HepG2 (cell line): ENCODE results near the gene EPHB3.

Source experiments
- ARHGAP35 ChIP-seq: sonication (generic); formaldehyde crosslinking; IDR thresholded peaks from 2 replicates; pipeline ENCODE4 v1.9.0; 2022; ENCODE audit warnings: mild to moderate bottlenecking, inconsistent platforms, moderate library complexity, missing genetic modification reagents, borderline replicate concordance
- CREM ChIP-seq, 2 experiments: sonication (generic) in 1 of 2; formaldehyde crosslinking in 1 of 2; IDR thresholded peaks; 2 replicates each; pipeline versions ENCODE4 v1.4.0 to v1.6.1; 2016 to 2020; ENCODE audit warnings: antibody characterized with exemption in 1 of 2, mild to moderate bottlenecking in 1 of 2, missing genetic modification reagents in 1 of 2
- ELF4 ChIP-seq: sonication (generic); formaldehyde crosslinking; IDR thresholded peaks from 2 replicates; pipeline ENCODE4 v1.5.0; 2020; ENCODE audit warnings: missing genetic modification reagents, mild to moderate bottlenecking, moderate library complexity, borderline replicate concordance
- EZH2 ChIP-seq: conservative IDR thresholded peaks from 2 replicates; pipeline ENCODE4 v1.6.1; 2012; ENCODE audit warnings: mild to moderate bottlenecking, low read depth, low read length, moderate library complexity
- FOXA1 ChIP-seq, 2 experiments: fragments of 450-650 bp in 1 of 2; sonication (generic) in 1 of 2; formaldehyde crosslinking in 1 of 2; IDR thresholded peaks; 2 replicates each; pipeline versions ENCODE4 v1.4.0 to v1.6.1; 2016 to 2020; ENCODE audit warnings: missing genetic modification reagents in 1 of 2
- MLLT10 ChIP-seq: sonication (generic); formaldehyde crosslinking; IDR thresholded peaks from 2 replicates; pipeline ENCODE4 v1.4.0; 2020; ENCODE audit warnings: missing genetic modification reagents
- NFE2L2 ChIP-seq: fragments of 150-350 bp; IDR thresholded peaks from 2 replicates; pipeline ENCODE4 v1.6.1; 2014; ENCODE audit warnings: low read length
- PRMT3 ChIP-seq: sonication (generic); formaldehyde crosslinking; IDR thresholded peaks from 2 replicates; pipeline ENCODE4 v1.8.1; 2022; ENCODE audit warnings: low read depth, mild to moderate bottlenecking, moderate library complexity, missing genetic modification reagents, borderline replicate concordance
- SNAPC2 ChIP-seq: sonication (generic); formaldehyde crosslinking; IDR thresholded peaks from 2 replicates; pipeline ENCODE4 v1.8.1; 2022; ENCODE audit warnings: mild to moderate bottlenecking, missing genetic modification reagents
- ZNF263 ChIP-seq: sonication (generic); formaldehyde crosslinking; IDR thresholded peaks from 2 replicates; pipeline ENCODE4 v1.4.0; 2020; ENCODE audit warnings: missing genetic modification reagents
- TF ChIP-seq, protein P1 (sequence below): sonication (generic); formaldehyde crosslinking; IDR thresholded peaks from 2 replicates; pipeline ENCODE4 v1.4.0; 2020; ENCODE audit warnings: mild to moderate bottlenecking, missing genetic modification reagents
- TF ChIP-seq, protein P2 (sequence below): sonication (generic); formaldehyde crosslinking; IDR thresholded peaks from 2 replicates; pipeline ENCODE4 v1.5.0; 2020; ENCODE audit warnings: mild to moderate bottlenecking, missing genetic modification reagents
- TF ChIP-seq, protein P3 (sequence below): IDR thresholded peaks from 2 replicates; pipeline ENCODE4 v1.6.1; 2016
- TF ChIP-seq, protein P4 (sequence below): sonication (generic); formaldehyde crosslinking; IDR thresholded peaks from 2 replicates; pipeline ENCODE4 v1.4.0; 2020; ENCODE audit warnings: missing genetic modification reagents

DNA sequence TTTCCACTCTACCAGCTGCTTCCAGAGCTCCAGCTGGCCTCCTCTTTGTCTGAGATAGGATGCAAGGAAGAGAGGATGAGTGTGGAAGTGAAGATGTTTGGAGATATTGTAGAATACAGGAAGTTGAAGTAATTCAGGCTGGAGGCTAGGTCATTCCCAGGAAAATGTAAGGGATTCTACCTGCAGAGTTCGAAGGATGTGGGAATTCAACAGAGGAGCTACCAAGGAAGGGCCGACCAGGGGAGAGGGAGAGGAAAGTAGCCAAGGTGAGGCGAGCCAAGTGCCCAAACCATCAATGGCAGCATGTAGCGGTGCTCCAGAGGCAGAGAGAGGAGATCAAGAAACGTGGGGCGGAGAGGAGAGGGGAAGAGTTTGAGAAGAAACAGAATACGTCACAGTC is 49.0 kb upstream of the EPHB3 start:
- no peak for TF ChIP-seq ELF4 (CRISPR knock-in tag)
- TF ChIP-seq, protein P1, sequence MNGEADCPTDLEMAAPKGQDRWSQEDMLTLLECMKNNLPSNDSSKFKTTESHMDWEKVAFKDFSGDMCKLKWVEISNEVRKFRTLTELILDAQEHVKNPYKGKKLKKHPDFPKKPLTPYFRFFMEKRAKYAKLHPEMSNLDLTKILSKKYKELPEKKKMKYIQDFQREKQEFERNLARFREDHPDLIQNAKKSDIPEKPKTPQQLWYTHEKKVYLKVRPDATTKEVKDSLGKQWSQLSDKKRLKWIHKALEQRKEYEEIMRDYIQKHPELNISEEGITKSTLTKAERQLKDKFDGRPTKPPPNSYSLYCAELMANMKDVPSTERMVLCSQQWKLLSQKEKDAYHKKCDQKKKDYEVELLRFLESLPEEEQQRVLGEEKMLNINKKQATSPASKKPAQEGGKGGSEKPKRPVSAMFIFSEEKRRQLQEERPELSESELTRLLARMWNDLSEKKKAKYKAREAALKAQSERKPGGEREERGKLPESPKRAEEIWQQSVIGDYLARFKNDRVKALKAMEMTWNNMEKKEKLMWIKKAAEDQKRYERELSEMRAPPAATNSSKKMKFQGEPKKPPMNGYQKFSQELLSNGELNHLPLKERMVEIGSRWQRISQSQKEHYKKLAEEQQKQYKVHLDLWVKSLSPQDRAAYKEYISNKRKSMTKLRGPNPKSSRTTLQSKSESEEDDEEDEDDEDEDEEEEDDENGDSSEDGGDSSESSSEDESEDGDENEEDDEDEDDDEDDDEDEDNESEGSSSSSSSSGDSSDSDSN (CRISPR knock-in tag), result no peak
- TF ChIP-seq, protein P2, sequence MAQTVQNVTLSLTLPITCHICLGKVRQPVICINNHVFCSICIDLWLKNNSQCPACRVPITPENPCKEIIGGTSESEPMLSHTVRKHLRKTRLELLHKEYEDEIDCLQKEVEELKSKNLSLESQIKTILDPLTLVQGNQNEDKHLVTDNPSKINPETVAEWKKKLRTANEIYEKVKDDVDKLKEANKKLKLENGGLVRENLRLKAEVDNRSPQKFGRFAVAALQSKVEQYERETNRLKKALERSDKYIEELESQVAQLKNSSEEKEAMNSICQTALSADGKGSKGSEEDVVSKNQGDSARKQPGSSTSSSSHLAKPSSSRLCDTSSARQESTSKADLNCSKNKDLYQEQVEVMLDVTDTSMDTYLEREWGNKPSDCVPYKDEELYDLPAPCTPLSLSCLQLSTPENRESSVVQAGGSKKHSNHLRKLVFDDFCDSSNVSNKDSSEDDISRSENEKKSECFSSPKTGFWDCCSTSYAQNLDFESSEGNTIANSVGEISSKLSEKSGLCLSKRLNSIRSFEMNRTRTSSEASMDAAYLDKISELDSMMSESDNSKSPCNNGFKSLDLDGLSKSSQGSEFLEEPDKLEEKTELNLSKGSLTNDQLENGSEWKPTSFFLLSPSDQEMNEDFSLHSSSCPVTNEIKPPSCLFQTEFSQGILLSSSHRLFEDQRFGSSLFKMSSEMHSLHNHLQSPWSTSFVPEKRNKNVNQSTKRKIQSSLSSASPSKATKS, result no peak
- TF ChIP-seq ZNF263 (CRISPR knock-in tag), result no peak
- TF ChIP-seq FOXA1 (IDR thresholded peaks at IDR 0.05), result no peak
- no peak for TF ChIP-seq FOXA1 (CRISPR knock-in tag; IDR thresholded peaks at IDR 0.05)
- TF ChIP-seq EZH2, result no peak
- no peak for TF ChIP-seq ARHGAP35 (CRISPR knock-in tag)
- no peak for TF ChIP-seq NFE2L2
- no peak for TF ChIP-seq PRMT3
- TF ChIP-seq CREM (IDR thresholded peaks at IDR 0.05), result no peak
- no peak for TF ChIP-seq CREM (CRISPR knock-in tag; IDR thresholded peaks at IDR 0.05)
- no peak for TF ChIP-seq MLLT10 (CRISPR knock-in tag)
- TF ChIP-seq, protein P3, sequence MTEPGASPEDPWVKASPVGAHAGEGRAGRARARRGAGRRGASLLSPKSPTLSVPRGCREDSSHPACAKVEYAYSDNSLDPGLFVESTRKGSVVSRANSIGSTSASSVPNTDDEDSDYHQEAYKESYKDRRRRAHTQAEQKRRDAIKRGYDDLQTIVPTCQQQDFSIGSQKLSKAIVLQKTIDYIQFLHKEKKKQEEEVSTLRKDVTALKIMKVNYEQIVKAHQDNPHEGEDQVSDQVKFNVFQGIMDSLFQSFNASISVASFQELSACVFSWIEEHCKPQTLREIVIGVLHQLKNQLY, result no peak
- TF ChIP-seq, protein P4, sequence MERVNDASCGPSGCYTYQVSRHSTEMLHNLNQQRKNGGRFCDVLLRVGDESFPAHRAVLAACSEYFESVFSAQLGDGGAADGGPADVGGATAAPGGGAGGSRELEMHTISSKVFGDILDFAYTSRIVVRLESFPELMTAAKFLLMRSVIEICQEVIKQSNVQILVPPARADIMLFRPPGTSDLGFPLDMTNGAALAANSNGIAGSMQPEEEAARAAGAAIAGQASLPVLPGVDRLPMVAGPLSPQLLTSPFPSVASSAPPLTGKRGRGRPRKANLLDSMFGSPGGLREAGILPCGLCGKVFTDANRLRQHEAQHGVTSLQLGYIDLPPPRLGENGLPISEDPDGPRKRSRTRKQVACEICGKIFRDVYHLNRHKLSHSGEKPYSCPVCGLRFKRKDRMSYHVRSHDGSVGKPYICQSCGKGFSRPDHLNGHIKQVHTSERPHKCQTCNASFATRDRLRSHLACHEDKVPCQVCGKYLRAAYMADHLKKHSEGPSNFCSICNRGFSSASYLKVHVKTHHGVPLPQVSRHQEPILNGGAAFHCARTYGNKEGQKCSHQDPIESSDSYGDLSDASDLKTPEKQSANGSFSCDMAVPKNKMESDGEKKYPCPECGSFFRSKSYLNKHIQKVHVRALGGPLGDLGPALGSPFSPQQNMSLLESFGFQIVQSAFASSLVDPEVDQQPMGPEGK, result no peak
- no peak for TF ChIP-seq SNAPC2 (CRISPR knock-in tag)
